Measurements from ENCODE around the gene AP5Z1.

AP5Z1 gene

DNA sequence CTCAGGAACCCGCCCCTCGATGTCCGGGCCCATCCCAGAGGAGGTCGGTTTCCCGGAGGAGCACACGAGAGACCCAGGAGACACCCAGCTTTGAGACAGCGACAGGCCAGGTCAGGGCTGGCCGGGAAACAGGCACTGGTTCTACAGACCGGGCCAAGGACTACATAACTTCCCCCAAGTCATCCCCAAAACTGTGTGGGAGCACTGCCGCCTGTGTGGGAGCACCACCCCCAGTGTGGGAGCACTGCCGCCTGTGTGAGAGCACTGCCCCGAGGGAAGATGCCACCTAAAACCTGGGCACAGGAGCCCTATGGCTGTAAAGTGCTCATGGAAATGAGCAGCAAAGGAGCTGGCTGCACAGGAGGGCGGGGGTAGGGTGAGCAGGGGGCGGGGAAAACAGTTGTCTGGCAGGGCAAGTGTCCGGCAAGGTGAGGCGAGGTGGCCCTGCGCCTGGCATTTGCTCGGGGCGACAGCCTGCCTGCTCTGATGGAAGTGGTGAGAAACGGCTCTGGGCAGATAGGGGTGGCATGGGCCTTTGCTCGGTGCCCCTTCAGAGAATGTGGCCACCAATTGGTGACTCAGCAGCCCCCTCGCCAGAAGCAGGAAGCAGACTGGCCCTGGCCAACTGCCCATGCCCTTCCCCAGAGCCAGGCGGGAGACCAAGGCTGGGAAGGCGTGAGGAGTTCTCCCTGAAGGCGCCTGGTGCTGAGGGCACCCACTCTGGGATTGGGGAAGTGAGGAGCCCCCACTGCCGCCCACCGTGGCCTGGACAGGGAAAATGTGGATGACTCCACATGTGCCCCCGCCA is 60.2 kb downstream of the AP5Z1 start:
- POLR2A ChIA-PET = no interaction called here
- no peak for DNase-seq (ENCODE audit: extremely low spot score)
- CTCF ChIA-PET = no interaction called here
- TF ChIP-seq, protein P1, sequence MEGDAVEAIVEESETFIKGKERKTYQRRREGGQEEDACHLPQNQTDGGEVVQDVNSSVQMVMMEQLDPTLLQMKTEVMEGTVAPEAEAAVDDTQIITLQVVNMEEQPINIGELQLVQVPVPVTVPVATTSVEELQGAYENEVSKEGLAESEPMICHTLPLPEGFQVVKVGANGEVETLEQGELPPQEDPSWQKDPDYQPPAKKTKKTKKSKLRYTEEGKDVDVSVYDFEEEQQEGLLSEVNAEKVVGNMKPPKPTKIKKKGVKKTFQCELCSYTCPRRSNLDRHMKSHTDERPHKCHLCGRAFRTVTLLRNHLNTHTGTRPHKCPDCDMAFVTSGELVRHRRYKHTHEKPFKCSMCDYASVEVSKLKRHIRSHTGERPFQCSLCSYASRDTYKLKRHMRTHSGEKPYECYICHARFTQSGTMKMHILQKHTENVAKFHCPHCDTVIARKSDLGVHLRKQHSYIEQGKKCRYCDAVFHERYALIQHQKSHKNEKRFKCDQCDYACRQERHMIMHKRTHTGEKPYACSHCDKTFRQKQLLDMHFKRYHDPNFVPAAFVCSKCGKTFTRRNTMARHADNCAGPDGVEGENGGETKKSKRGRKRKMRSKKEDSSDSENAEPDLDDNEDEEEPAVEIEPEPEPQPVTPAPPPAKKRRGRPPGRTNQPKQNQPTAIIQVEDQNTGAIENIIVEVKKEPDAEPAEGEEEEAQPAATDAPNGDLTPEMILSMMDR (IDR thresholded peaks at IDR 0.05; ENCODE audit: control extremely low read depth, extremely low read depth, low read depth, missing control alignments) = no peak

DNA sequence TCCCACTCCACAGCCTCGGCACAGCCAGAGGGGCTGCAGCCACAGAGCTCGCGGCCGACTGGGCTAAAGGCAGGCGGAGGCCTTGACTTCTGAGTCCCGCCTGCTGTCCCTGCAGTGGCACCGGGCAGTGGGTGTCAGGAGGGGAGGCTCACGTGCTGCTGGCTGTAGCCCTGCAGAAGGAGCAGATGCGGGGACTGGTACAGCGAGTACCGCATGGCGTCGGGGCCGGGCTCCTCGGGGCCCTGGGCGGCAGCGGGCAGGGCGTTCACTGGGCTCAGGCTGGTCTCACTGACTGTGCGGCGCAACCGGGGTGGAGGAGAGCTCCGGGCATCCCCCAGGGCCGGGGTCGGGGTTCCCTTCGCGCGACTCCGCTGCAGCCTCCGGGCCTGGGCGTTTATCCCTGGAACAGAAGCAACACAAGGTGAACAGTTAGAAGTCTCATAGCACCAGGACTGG is 60.8 kb downstream of the AP5Z1 start:
- ChIA-PET POLR2A (no interaction called here), CTCF (no interaction called here)
- TF ChIP-seq, protein P1 (IDR thresholded peaks at IDR 0.05; ENCODE audit: control extremely low read depth, extremely low read depth, low read depth, missing control alignments) = no peak
- DNase-seq (ENCODE audit: extremely low spot score) = no peak

DNA sequence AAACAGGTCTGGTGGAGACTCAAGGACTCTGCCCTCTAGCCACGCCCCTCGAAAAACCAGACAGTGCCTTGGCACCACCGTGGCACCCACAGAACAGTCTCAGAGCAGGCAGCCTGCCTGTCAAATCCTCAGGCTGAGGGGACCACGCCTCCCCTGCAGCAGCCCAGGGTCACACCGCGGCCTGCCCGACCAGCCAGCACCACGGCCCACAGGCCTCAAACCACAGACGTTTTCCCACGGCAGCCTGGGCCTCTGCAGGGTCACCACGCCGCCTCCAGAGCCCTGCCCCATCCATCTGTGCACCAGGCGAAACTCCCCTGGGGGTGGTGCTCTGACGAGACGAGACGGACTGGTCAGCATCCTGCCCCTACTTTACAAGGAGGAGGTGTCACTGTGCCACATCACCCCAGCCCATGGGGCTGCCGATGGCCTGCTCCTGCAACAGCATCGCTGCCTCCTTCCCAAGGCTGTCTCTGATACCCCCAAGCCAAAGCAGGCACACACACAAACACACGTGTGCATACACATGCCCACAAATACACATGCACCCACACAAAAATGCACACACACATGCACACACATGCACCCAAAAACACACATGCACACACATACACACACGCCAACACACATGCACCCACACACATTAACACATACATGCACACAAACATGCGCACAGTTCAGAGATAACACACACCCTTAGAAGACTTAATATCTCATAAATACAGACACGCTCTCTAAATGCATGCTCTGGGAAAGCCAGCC is 61.8 kb downstream of the AP5Z1 start:
- TF ChIP-seq, protein P1 (IDR thresholded peaks at IDR 0.05; ENCODE audit: control extremely low read depth, extremely low read depth, low read depth, missing control alignments) = no peak
- no peak for DNase-seq (ENCODE audit: extremely low spot score)
- ChIA-PET CTCF (interaction anchor here (1.5 kb wide), 1 partner anchor 223 kb away, joined by 4 read pairs; no protein-coding TSS in a partner anchor), POLR2A (no interaction called here)

DNA sequence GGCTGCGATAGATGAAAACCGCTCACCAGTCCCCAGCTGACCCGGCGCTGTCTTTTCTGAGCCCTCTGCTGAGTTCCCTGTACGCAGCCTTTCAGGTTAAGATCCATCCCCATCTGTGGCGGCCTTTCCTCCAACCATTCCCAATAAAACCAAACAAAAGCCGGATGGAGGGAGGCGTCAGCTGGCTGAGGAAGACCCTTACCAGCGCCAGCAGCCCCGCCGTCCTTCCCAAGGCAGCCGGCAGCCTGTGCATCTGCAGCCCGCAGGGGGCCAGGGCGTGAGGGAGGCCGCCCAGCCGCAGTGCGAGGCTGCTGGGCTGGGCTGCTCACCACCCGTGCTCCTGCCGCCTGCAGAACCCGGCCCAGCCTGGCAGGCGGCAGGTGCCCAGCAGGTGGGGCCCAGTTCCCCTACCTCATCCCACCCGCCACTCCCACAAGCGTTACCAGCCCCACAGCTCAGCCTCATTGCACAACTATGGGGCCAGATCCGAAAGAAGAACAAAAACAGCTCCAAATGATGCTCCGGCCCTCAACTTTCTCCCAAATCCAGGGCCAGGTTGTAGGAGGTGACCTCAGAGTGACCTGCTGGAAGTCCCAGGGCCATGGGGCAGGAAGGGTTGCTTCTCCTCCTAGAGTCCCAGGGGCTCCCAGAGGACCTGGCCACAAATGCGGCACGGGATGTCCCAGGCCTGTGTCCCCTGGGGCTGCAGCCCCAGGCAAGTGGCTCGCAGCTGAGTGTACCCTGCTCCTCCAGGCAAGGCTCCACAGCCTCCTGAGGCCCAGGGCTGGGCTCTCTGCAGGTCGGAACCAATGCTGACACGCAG is 62.6 kb downstream of the AP5Z1 start:
- TF ChIP-seq, protein P1 (IDR thresholded peaks at IDR 0.05; ENCODE audit: control extremely low read depth, extremely low read depth, low read depth, missing control alignments) = no peak
- CTCF ChIA-PET = interaction anchor here (1.5 kb wide), 1 partner anchor 222 kb away, joined by 4 read pairs; no protein-coding TSS in a partner anchor
- POLR2A ChIA-PET = no interaction called here
- no peak for DNase-seq (ENCODE audit: extremely low spot score)

DNA sequence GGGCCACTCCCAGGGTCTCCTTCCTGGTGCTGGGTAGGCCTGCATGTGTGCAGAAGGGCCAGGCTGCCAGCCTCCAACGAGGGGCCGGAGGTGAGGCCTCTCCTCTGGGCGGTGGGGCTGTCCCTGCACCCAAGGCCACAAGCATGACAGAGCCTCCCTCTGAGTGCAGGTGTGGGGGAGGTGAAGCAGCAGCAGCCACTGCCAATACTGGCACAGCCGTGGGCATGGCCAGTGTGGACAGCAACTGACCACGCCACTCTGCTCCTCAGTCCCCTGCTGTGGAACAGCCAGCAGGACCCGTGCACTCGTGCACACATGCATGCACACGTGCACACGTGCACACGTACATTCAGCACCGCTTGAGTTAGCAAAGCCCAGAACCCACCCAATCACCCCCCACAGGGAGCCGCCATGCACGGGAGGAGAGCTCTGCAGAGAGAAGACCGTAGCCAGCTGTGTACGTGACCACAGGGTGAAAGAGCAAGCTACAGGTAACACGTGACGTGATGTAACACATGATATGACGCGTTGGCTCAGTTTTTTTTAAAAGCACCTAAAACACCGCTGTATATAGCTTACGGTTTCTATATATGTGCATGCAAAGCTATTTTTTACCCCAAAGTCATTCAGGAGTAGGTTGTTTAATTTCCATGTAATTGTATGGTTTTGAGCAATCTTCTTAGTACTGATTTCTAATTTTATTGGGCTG is 63.4 kb downstream of the AP5Z1 start:
- DNase-seq (ENCODE audit: extremely low spot score) = no peak
- ChIA-PET CTCF (interaction anchor here (1.0 to 1.5 kb wide), 2 partner anchors 9 to 221 kb away, joined by 3 to 4 read pairs; no protein-coding TSS in a partner anchor), POLR2A (no interaction called here)
- TF ChIP-seq, protein P1 (IDR thresholded peaks at IDR 0.05; ENCODE audit: control extremely low read depth, extremely low read depth, low read depth, missing control alignments) = no peak
